ENCODE data around the gene FGB.
A peak's percentile ranks its signal among the peaks of the same experiment; 100 is the strongest.

FGB gene

GRCh38 chr4:154617820-154618317 is 55.1 kb downstream of the FGB start:
- H3K27me3 Mint-ChIP-seq (ENCODE audit: low read depth), result peaks cover 16% of the 10 kb centered on the region
- H3K4me1 Mint-ChIP-seq, result no peaks in the 10 kb centered on the region
- no peak overlapping the region for H3K27ac Mint-ChIP-seq
- H3K9me3 Mint-ChIP-seq, result no peaks in the 10 kb centered on the region
- H3K36me3 Mint-ChIP-seq (ENCODE audit: low read depth), result no peaks in the 10 kb centered on the region
- no peak for TF ChIP-seq CTCF (IDR thresholded peaks at IDR 0.05; ENCODE audit: unreplicated experiment in 3 of 3)
- no peak overlapping the region for H3K4me3 Mint-ChIP-seq

DNA sequence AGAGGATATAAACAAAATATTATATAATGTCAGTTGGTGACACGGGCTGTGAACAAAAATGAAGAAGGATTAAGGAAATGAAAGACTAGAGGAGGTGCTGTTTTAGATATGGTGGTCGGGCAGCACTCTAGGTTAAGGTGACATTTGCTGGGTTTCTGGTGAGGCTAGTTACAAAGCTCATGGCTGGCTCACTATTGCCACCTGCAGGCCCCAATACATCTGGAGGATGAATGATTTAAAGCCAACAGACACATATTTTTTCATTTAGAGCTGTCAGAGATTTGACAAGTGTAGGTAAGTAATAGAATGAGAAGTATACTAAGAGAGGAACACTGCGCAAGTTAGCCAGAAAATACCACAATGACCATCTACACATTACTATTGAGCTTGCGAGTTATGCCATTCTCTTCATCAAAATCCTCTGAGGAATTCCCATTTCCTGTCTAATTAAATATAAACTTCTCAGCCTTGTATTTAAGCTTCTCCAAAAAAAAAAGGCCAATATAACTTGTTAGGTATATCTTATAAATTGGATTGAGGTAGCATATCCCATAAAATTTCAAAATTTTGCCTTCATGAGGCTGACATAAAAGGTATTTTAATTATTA is 56.0 kb downstream of the FGB start:
- Mint-ChIP-seq H3K27ac (peak overlapping the region in 1 of 3 experiments; percentile 39), H3K27me3 (ENCODE audit: low read depth) (peaks cover 17% of the 10 kb centered on the region)
- TF ChIP-seq CTCF (IDR thresholded peaks at IDR 0.05; ENCODE audit: unreplicated experiment in 3 of 3), result peak; percentile 67 to 78 (median 74)

DNA sequence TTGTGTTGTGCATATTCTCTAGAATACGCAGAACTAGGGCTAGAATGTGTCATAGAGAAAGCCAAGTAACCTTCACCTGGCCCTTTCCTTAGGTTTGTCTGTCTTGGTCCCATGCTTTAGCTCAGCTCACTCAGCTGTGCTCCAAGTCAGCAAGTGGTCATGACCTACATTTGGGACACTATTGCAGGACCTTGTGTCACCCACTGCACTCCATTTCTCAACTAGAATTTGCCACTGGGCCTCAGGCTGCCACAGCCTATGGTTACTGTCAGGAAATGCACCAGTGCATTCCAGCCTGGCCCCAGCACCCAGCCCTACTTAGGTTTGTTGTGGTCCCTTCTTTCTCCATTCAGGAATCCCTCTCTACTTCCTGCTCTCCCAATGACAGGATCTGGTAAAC is 57.3 kb downstream of the FGB start:
- TF ChIP-seq CTCF (IDR thresholded peaks at IDR 0.05; ENCODE audit: unreplicated experiment in 3 of 3), result no peak
- H3K4me3 Mint-ChIP-seq, result no peak overlapping the region

More for the DNA sequence above, 56.0 kb downstream of the FGB start:
- H3K9me3 Mint-ChIP-seq, result no peaks in the 10 kb centered on the region
- H3K4me3 Mint-ChIP-seq, result no peak overlapping the region
- H3K4me1 Mint-ChIP-seq, result no peaks in the 10 kb centered on the region
- no peaks in the 10 kb centered on the region for H3K36me3 Mint-ChIP-seq (ENCODE audit: low read depth)

More for the DNA sequence above, 57.3 kb downstream of the FGB start:
- Mint-ChIP-seq H3K4me1 (no peaks in the 10 kb centered on the region), H3K27me3 (ENCODE audit: low read depth) (peaks cover 17% of the 10 kb centered on the region), H3K36me3 (ENCODE audit: low read depth) (no peaks in the 10 kb centered on the region), H3K27ac (no peak overlapping the region), H3K9me3 (no peaks in the 10 kb centered on the region)

All from nephron (organoid).